ENCODE results near the gene PLEKHA7. TPM values are rescaled to one million over a fixed set of nuclear protein-coding genes. Genes with fewer than 3 reads are reported as not detected.
"Not testable (repeated sequence)": the region's sequence is repeated elsewhere in the genome, so short reads cannot be mapped to it uniquely, and the experiment has no call there.

Gene PLEKHA7
- total RNA-seq, 1 donor from 2014 or later: 25.3 TPM

DNA sequence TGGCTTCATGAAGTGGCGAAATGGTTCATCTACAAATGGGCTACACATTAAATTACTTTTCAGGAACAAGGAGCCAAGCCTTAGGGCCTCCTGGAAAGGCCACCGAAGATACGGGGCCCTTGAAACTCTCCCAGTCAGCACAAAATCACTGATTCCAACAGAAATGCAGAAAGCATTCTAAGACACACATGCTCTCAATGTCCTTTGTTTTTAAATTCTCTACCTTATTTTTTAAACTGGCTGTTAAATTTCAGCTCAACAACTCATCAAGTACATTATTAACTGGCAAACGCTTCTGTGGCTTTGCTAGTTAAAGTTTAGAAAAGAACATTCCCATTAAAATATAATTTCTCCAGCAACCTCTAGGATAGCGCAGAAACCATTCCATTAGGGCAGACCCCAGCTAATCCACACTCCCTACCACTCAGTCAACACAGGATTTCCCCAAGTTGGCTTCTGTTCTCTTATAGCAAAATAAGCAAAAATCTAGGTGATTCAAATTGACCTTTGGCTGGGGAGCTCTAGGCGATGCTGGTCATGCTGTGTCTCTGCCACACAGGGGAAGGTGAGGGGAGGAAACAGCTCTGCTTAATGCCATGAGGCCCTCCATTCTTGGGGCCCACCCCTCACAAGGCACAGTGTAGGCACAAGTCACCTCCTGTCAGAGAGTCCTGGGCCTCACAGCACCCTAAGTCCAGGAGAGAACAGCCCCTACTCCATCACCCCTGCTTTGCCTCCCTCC, 47.1 kb downstream of the PLEKHA7 start:
- Histone ChIP-seq H3K4me3 (ENCODE audit: low read depth, low read length) (no peak overlapping the region), H3K36me3 (ENCODE audit: control insufficient read depth, insufficient read depth, low read length) (no peaks in the 10 kb centered on the region), H3K27me3 (ENCODE audit: control insufficient read depth, insufficient read depth, low read length) (no peaks in the 10 kb centered on the region)
- TF ChIP-seq, protein P1, sequence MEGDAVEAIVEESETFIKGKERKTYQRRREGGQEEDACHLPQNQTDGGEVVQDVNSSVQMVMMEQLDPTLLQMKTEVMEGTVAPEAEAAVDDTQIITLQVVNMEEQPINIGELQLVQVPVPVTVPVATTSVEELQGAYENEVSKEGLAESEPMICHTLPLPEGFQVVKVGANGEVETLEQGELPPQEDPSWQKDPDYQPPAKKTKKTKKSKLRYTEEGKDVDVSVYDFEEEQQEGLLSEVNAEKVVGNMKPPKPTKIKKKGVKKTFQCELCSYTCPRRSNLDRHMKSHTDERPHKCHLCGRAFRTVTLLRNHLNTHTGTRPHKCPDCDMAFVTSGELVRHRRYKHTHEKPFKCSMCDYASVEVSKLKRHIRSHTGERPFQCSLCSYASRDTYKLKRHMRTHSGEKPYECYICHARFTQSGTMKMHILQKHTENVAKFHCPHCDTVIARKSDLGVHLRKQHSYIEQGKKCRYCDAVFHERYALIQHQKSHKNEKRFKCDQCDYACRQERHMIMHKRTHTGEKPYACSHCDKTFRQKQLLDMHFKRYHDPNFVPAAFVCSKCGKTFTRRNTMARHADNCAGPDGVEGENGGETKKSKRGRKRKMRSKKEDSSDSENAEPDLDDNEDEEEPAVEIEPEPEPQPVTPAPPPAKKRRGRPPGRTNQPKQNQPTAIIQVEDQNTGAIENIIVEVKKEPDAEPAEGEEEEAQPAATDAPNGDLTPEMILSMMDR (IDR thresholded peaks at IDR 0.05; ENCODE audit: insufficient read depth, low read length, poor library complexity, severe bottlenecking): no peak
- DNase-seq (ENCODE audit: low read depth): no peak

DNA sequence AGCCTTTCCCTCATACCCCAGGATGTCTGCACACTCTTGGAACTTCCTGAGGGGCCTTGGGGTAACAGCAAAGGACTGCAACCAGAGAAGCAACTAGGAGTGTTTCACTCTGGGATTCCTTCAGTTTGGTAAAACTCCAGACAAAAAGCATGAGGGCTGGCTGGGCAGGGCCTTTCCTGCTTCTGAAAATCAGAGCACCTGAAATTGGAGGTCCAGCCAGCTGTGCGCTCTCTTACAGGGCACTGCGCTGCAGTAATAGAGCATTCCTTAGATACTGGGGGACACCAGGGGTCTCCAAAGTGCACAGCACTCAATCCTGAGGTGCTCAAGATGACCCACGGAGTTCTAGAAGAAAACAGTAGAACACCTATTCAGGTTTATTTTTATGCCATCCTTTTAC, 49.7 kb downstream of the PLEKHA7 start:
- Histone ChIP-seq H3K36me3 (ENCODE audit: control insufficient read depth, insufficient read depth, low read length) (no peaks in the 10 kb centered on the region), H3K4me3 (ENCODE audit: low read depth, low read length) (no peak overlapping the region), H3K27me3 (ENCODE audit: control insufficient read depth, insufficient read depth, low read length) (no peaks in the 10 kb centered on the region)
- no peak for DNase-seq (ENCODE audit: low read depth)
- TF ChIP-seq, protein P1 (IDR thresholded peaks at IDR 0.05; ENCODE audit: insufficient read depth, low read length, poor library complexity, severe bottlenecking): no peak

DNA sequence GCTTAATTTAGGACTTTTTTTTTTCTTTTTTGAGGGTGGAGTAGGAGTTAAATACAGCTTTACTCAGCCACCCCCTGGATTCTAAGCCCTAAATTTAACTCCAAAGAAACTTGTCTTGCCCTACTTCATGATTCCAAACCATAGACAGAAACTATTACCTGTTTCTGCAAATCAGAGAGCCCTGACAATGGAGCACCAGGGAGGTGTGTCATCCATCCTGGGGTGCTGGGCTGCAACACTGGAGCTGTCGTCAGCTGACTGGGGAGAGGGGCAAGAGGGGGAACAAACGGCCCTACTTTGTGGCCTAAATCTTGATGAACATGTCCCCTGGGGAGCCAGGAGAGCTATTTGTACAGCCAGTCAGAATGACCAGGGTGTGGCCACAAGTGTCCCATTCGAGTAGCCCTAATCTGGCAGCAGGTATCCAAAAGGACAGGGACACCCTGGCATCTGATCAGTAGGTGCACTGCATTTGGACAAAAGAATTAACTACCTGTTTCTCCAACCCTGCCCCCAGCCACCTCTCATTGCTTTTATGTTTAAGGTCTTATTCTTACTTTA, 50.8 kb downstream of the PLEKHA7 start:
- TF ChIP-seq, protein P1 (IDR thresholded peaks at IDR 0.05; ENCODE audit: insufficient read depth, low read length, poor library complexity, severe bottlenecking): no peak
- no peak for DNase-seq (ENCODE audit: low read depth)
- Histone ChIP-seq H3K4me3 (ENCODE audit: low read depth, low read length) (no peak overlapping the region), H3K27me3 (ENCODE audit: control insufficient read depth, insufficient read depth, low read length) (no peaks in the 10 kb centered on the region), H3K36me3 (ENCODE audit: control insufficient read depth, insufficient read depth, low read length) (no peaks in the 10 kb centered on the region)

DNA sequence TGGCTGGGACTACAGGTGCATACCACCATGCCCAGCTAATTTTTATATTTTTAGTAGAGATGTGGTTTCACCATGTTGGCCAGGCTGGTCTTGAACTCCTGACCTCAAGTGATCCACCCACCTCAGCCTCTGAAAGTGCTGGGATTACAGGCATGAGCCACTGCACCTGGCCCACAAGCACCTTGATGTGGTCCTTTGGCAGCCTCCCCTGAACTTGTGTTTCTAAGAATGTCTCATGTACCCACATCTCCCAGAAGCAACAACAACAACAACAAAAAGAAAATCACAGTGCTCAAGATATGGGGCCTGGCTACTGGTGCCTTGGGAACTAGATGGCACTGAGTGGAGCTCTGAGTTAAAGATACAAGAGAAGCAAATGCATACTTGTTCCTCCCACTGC, 51.6 kb downstream of the PLEKHA7 start:
- DNase-seq (ENCODE audit: low read depth); H3K27me3 ChIP-seq (ENCODE audit: control insufficient read depth, insufficient read depth, low read length); H3K4me3 ChIP-seq (ENCODE audit: low read depth, low read length); H3K36me3 ChIP-seq (ENCODE audit: control insufficient read depth, insufficient read depth, low read length): not testable (repeated sequence)

DNA sequence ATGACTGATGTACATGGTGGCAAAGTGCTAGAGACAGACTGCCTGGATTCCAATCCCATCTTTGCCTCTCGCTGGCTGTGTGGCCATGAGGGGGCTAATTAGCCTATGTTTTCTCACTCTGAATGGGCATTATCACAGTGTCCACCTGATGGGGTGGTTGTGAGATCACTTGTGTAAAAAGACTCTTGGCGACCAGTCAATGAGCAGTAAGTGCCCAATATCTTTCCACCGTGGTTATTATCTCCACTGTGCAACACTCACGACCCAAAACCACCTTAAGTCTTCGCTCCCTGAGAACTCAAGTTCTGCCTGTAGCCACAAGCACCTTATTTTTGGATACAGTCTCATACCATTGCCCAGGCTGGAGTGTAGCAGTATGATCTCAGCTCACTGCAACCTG, 52.1 kb downstream of the PLEKHA7 start:
- Histone ChIP-seq H3K4me3 (ENCODE audit: low read depth, low read length) (no peak overlapping the region), H3K27me3 (ENCODE audit: control insufficient read depth, insufficient read depth, low read length) (no peaks in the 10 kb centered on the region), H3K36me3 (ENCODE audit: control insufficient read depth, insufficient read depth, low read length) (no peaks in the 10 kb centered on the region)
- TF ChIP-seq, protein P1 (IDR thresholded peaks at IDR 0.05; ENCODE audit: insufficient read depth, low read length, poor library complexity, severe bottlenecking): no peak
- no peak for DNase-seq (ENCODE audit: low read depth)

DNA sequence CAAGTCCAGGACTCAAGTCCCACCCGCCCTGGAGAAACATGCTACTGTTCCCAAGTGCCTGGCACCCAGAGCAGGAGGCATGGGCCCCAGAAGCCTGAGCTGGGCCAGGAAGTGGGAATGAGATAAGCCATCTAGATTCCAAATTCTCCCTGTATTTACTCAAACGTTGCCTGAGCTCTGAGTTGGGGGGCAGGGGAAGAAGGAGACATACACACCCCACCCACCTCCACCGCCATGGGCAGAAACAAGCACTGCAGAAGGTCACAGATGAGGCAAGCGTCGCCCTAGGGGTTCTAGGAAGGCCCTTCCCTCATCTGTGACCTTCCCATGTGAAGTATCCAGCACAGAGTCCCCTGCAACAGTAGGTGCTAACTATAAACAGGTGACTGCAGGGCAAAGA, 54.0 kb downstream of the PLEKHA7 start:
- no peak for DNase-seq (ENCODE audit: low read depth)
- TF ChIP-seq, protein P1 (IDR thresholded peaks at IDR 0.05; ENCODE audit: insufficient read depth, low read length, poor library complexity, severe bottlenecking): no peak
- H3K27me3 ChIP-seq (ENCODE audit: control insufficient read depth, insufficient read depth, low read length): no peaks in the 10 kb centered on the region
- no peak overlapping the region for H3K4me3 ChIP-seq (ENCODE audit: low read depth, low read length)
- H3K36me3 ChIP-seq (ENCODE audit: control insufficient read depth, insufficient read depth, low read length): no peaks in the 10 kb centered on the region
